WTC11 (cell line): ENCODE measurements around the gene DMKN.

Experiments used
- SP1 ChIP-seq: sonication (generic); formaldehyde crosslinking; conservative IDR thresholded peaks from 2 replicates; pipeline ENCODE4 v1.8.1; 2022; ENCODE audit warnings: missing genetic modification reagents
- ZBTB21 ChIP-seq: sonication (generic); formaldehyde crosslinking; IDR thresholded peaks from 2 replicates; pipeline ENCODE4 v1.8.1; 2023; ENCODE audit warnings: mild to moderate bottlenecking, missing genetic modification reagents, borderline replicate concordance
- TF ChIP-seq, protein P1 (sequence below): sonication (generic); formaldehyde crosslinking; IDR thresholded peaks from 2 replicates; pipeline ENCODE4 v1.8.0; 2022; ENCODE audit warnings: mild to moderate bottlenecking, missing genetic modification reagents
- TF ChIP-seq, protein P2 (sequence below): sonication (generic); formaldehyde crosslinking; IDR thresholded peaks from 2 replicates; pipeline ENCODE4 v1.8.0; 2022; ENCODE audit warnings: mild to moderate bottlenecking, missing genetic modification reagents
- TF ChIP-seq, protein P3 (sequence below): sonication (generic); formaldehyde crosslinking; IDR thresholded peaks from 2 replicates; pipeline ENCODE4 v1.8.1; 2023; ENCODE audit warnings: mild to moderate bottlenecking, missing genetic modification reagents

DNA sequence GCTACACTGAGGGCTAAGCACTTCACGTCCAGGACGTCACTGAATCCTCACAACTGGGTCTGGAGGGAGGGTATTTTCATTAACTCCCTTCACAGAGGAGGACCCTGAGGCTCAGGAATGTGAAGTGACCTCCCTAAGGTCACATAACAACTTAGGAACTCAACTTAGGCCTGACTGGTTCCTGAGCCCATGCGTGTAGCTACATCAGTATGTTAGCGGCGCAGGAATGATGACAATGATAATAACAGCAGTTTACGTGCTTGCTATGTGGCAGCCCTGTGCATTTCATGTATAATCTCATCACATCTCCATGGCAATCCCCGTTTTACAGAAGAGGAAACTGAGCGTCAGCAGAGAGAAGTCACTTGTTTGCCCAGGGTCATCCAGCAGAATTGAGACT, 41.5 kb downstream of the DMKN start:
- TF ChIP-seq, protein P1, sequence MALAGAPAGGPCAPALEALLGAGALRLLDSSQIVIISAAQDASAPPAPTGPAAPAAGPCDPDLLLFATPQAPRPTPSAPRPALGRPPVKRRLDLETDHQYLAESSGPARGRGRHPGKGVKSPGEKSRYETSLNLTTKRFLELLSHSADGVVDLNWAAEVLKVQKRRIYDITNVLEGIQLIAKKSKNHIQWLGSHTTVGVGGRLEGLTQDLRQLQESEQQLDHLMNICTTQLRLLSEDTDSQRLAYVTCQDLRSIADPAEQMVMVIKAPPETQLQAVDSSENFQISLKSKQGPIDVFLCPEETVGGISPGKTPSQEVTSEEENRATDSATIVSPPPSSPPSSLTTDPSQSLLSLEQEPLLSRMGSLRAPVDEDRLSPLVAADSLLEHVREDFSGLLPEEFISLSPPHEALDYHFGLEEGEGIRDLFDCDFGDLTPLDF (CRISPR knock-in tag) = no peak
- TF ChIP-seq SP1 (CRISPR knock-in tag) (no peak), ZBTB21 (CRISPR knock-in tag) (no peak)
- TF ChIP-seq, protein P2, sequence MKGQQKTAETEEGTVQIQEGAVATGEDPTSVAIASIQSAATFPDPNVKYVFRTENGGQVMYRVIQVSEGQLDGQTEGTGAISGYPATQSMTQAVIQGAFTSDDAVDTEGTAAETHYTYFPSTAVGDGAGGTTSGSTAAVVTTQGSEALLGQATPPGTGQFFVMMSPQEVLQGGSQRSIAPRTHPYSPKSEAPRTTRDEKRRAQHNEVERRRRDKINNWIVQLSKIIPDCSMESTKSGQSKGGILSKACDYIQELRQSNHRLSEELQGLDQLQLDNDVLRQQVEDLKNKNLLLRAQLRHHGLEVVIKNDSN (CRISPR knock-in tag) = no peak
- TF ChIP-seq, protein P3, sequence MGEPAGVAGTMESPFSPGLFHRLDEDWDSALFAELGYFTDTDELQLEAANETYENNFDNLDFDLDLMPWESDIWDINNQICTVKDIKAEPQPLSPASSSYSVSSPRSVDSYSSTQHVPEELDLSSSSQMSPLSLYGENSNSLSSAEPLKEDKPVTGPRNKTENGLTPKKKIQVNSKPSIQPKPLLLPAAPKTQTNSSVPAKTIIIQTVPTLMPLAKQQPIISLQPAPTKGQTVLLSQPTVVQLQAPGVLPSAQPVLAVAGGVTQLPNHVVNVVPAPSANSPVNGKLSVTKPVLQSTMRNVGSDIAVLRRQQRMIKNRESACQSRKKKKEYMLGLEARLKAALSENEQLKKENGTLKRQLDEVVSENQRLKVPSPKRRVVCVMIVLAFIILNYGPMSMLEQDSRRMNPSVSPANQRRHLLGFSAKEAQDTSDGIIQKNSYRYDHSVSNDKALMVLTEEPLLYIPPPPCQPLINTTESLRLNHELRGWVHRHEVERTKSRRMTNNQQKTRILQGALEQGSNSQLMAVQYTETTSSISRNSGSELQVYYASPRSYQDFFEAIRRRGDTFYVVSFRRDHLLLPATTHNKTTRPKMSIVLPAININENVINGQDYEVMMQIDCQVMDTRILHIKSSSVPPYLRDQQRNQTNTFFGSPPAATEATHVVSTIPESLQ = no peak
